GM12891 (cell line): ENCODE data around the gene LHFPL2.

Experiments used
- DNase-seq: peaks from one replicate; pipeline ENCODE4 v3.0.0; 2011; ENCODE audit warnings: low spot score; ENCODE audit not compliant: insufficient read length
- FAIRE-seq: peaks from 2 replicates; lab custom pipeline; 2011; peaks lifted over from hg19 to GRCh38; lab: Jason Lieb, UNC
- PAX5 ChIP-seq: IDR thresholded peaks from 2 replicates; pipeline ENCODE4 v1.6.1; 2011; ENCODE audit warnings: low read length, moderate library complexity, mild to moderate bottlenecking; ENCODE audit not compliant: insufficient read depth, severe bottlenecking
- POLR2A ChIP-seq: IDR thresholded peaks from 2 replicates; pipeline ENCODE4 v1.6.1; 2011; ENCODE audit warnings: low read depth, low read length, control low read depth
- POLR2AphosphoS5 ChIP-seq: IDR thresholded peaks from 2 replicates; pipeline ENCODE4 v1.6.1; 2011; ENCODE audit warnings: low read depth, low read length, control low read depth
- POU2F2 ChIP-seq: IDR thresholded peaks from 2 replicates; pipeline ENCODE4 v1.6.1; 2011; ENCODE audit warnings: low read depth, mild to moderate bottlenecking, control low read depth, low read length, moderate library complexity
- SPI1 ChIP-seq: IDR thresholded peaks from 2 replicates; pipeline ENCODE4 v1.6.1; 2011; ENCODE audit warnings: low read depth, low read length, control low read depth
- TAF1 ChIP-seq: IDR thresholded peaks from 2 replicates; pipeline ENCODE4 v1.6.1; 2011; ENCODE audit warnings: low read depth, low read length, control low read depth

Gene LHFPL2

DNA sequence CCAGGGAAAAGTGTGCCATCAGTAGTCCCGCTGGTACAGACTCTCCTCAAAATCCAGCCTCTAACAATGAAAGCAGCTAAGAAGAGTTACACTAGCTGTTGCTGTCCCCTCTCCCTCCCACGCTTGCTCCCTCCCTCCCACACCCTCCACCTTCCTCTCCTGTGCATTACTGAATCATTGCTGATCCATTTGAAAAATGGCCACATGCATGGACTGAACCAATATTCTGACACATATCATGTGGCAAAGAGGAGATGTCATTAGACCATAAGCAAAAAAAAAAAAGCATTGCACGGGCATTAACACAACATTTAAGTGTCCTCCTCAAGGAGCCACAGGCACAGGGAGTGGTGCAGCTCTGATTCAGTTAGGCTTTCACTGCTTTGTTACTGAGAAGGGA lies 37.9 kb downstream of the LHFPL2 start:
- FAIRE-seq (no peak), DNase-seq (no peak)
- TF ChIP-seq TAF1 (no peak), PAX5 (no peak), SPI1 (no peak), POLR2A (no peak), POLR2AphosphoS5 (no peak), POU2F2 (no peak)

DNA sequence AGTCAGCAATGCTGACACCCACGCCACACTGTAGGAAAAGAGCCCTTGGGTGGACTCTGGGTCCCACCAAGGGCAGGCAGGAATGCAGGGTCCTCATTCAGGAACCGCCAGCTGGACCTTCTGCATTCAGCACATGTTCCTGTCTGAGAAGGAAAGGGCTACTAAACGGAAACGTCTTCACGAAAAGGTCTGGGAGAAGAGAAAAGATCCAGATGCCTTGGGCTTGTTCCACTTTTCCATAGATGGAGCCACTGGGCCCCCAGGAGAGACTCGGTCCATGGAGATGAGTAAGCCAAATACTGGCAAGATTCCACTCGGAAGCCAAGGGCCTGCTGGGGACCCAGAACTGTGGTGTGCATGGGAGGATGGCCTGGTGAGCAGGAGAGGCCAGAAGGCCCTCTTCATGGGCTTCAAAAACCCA lies 38.4 kb downstream of the LHFPL2 start:
- no peak for TF ChIP-seq POLR2AphosphoS5
- no peak for TF ChIP-seq POLR2A
- no peak for TF ChIP-seq SPI1
- TF ChIP-seq PAX5, result no peak
- no peak for TF ChIP-seq TAF1
- TF ChIP-seq POU2F2, result no peak
- DNase-seq (no peak), FAIRE-seq (no peak)

DNA sequence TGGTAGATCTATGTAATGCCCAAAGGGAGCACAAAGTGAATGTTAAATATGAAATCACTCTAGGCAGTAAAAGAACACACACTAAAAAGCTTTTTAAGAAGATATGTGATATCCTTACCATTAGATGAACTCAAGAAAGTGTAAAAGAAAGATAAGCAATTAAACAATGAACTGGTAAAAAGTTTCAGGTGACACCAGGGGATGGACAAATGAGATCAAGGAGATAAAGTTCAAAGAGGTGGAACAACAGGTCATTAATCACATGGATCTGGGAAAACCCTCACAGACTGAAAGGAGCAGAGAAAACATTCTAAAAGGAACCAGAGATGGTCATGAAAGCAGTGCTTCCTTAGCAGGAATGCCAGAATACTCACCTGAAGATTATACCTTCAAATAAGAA lies 40.7 kb downstream of the LHFPL2 start:
- TF ChIP-seq POLR2A, result no peak
- no peak for TF ChIP-seq SPI1
- no peak for TF ChIP-seq PAX5
- TF ChIP-seq POLR2AphosphoS5, result no peak
- TF ChIP-seq TAF1, result no peak
- TF ChIP-seq POU2F2, result no peak
- no peak for FAIRE-seq
- DNase-seq, result no peak

DNA sequence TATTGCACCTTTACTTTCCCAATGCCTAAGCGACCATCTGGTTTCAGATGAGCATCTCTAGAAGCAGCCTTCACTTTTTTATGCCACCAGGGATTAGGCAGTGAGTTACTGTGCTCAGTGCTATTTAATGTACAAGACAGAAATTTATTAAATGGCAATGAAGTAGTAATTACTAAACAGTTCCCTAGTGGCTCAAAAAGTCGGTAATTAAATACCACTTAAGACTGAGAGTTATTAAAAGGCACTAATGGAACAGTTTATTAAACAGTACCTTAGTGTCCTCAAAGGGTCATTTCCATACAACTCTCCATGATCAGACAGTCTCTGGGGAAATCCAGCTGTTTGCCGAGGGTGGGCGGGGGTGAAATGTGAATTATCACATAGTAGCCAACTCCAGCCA lies 42.3 kb downstream of the LHFPL2 start:
- TF ChIP-seq PAX5 (no peak), TAF1 (no peak), SPI1 (no peak), POU2F2 (no peak), POLR2A (no peak), POLR2AphosphoS5 (no peak)
- no peak for FAIRE-seq
- DNase-seq, result no peak

DNA sequence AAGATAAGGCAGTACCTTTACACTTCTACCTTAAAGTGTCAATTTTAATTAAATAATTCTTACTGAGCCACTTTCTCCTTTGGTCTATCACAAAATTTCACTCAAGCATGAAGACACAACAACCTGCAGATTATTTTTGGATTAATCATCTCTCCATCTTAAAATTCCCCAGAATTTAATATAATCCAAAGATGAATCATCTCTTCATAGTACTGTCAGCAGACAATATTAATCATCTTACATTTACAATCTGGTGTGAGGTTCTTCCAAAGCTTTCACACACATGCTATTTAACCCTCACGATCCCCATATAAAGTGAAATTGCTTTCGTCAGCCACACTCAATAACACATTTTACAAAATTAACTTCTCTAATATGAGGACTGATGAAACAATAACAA lies 43.0 kb downstream of the LHFPL2 start:
- no peak for TF ChIP-seq PAX5
- TF ChIP-seq POLR2A, result no peak
- DNase-seq (no peak), FAIRE-seq (no peak)

DNA sequence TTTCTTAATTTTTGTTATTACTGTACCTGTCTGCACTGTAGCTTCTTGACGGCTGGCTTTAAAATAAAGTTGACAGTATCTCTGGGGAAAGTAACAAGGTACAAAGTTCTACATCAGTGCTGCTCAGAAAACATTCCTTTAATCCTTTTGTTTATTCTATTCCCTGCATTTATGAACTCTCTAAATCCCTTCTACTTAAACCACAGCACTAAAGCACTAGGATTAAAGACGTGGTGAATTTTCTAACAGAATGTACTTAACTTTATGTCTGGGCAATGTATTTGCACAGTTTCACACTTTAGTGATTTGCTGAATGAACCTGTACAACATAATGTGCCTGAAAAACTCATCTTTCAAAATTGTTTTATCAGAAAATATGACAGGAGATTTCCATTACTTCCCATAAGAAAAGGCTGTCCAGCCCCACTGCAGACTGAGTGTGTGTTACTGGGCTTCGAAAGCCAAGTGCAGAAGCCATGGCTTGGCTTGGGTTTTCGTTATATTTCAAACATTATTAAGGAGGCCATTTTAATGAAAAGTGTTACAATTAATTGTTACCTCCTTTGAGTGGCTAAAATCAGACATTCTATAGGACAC lies 43.8 kb downstream of the LHFPL2 start:
- FAIRE-seq (no peak), DNase-seq (no peak)
- TF ChIP-seq SPI1, result no peak
- TF ChIP-seq POLR2AphosphoS5, result no peak
- no peak for TF ChIP-seq PAX5
- no peak for TF ChIP-seq TAF1
- no peak for TF ChIP-seq POLR2A
- no peak for TF ChIP-seq POU2F2

DNA sequence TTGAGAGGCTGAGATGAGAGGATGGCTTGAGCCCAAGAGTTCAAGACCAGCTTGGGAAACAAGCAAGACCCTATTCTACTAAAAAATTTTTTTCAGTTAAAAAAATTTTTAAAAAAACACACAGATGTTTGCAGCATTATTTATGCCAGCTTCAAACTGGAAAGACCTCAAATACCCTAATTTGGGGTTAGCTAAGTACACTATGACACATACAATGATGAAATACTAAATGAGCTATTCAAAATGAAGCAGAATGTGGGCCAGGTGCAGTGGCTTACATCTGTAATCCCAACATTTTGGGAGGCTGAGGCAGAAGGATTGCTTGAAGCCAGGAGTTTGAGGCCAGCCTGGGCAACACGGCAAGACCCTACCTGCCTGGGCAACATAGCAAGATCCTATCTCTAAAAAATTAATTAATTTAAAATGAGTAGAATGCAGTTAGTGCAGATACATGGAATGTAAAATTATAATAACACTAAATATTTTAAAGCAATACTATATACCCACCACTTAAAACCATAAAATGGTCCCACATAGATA lies 44.9 kb downstream of the LHFPL2 start:
- FAIRE-seq, result no peak
- DNase-seq, result no peak
- TF ChIP-seq POLR2AphosphoS5 (no peak), POLR2A (no peak), TAF1 (no peak), SPI1 (no peak), POU2F2 (no peak), PAX5 (no peak)

DNA sequence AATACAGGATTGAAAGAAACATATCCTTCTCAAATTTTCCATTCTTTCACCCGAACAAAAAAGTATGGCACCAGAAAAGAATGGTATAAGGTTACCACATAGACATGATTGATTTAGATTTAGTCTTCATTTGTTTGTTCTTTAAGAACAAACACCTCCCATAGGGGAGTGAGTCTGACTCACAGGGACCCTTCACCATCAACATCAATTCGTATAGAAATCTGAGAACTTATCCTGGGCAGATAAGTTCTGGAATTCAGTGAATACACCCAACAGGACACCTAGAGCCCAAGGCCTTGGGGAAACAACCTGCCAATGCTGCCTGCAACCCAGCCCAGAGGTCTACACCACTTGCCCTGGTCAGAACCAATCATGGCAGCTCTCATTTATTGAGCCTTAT lies 46.2 kb downstream of the LHFPL2 start:
- DNase-seq (no peak), FAIRE-seq (no peak)
- TF ChIP-seq SPI1 (no peak), POU2F2 (no peak), PAX5 (no peak), TAF1 (no peak), POLR2A (no peak), POLR2AphosphoS5 (no peak)

DNA sequence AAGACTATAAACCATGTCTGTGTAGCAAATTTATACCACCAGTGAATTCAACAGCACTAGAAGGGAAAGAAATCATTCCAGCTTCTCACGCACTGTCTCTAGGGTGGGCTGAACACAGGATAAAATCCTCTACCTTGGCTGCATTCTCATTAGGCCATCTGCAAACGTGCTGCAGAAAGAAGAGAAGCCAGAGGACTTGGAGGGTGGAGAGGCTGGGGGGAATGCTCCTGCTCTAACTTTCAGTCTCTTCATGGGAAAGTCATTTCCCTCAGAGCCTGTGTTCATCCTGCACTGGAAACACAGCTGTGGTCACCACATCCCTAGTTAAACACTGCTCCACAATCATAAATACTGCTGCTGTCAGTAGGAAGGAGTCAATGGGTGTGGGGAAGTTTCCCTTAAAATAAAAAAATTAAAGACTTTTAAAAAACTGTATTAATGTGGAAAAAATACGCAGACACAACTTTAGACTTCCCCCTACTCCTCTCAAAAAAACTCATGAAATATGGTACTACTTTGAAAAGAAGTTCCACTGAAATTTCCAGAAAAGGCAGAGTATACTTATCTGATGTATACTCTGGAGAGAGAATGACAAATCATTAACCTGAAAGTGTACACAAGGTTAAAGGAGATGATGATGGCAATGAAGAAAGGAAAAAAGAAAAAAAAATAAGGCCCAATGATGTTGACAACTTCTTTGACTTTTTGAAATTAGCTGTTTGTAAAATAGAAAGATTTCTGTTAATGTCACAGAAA lies 46.8 kb downstream of the LHFPL2 start:
- no peak for TF ChIP-seq POLR2AphosphoS5
- TF ChIP-seq PAX5, result no peak
- FAIRE-seq, result no peak
- DNase-seq, result no peak
